ENCODE results near the gene QARS1. TPM values are rescaled to one million over a fixed set of nuclear protein-coding genes. Genes with fewer than 3 reads are reported as not detected.

The QARS1 gene
- total and polyA plus RNA-seq, 10 of the 15 experiments (the other 5 are each of a cell fraction or from before 2014, with no cell fraction given), result 168 to 476 (median 318) TPM

DNA sequence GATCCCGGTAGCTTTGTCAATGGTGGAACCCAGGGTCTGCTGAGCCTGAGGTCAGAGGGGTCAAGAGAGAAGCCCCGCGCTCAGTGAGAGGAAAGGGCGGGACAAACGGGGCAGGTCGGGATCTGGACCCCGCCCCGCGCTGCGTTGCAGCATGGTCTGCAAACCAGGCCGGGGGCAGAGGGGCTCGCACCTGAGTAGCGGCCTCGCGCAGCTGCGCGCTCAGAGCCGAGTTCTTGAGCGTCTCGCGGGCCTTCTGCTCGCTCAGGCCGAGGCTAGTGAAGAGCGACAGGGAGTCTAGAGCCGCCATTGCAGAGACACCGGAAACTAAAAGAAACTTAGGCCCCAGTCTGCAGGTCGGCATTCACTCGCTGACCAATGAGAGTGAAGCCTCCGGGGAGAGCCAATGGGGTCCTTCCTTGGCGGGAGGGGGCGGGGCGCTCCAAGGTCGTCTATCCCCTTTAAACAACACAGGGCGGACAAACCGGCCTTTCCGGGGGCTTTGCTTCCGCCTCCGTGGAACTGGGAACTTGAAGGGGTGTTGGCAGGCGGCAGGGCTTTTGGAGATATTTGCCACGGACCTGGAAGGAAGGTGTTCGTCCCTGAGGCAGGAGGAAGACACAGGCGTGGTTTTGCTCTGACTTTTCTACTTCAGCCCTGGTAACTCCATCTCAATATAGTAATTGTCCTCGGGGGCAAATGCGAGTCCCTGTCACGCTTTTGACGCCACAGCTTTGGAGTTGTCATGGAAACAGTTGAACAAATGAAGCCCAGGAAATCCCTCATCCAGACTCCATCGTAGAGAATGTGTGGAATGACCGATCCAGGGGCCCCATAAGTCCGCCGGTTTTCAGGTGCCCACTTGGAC, at the start of gene QARS1 (continued):
- TF ChIP-seq, protein P1, sequence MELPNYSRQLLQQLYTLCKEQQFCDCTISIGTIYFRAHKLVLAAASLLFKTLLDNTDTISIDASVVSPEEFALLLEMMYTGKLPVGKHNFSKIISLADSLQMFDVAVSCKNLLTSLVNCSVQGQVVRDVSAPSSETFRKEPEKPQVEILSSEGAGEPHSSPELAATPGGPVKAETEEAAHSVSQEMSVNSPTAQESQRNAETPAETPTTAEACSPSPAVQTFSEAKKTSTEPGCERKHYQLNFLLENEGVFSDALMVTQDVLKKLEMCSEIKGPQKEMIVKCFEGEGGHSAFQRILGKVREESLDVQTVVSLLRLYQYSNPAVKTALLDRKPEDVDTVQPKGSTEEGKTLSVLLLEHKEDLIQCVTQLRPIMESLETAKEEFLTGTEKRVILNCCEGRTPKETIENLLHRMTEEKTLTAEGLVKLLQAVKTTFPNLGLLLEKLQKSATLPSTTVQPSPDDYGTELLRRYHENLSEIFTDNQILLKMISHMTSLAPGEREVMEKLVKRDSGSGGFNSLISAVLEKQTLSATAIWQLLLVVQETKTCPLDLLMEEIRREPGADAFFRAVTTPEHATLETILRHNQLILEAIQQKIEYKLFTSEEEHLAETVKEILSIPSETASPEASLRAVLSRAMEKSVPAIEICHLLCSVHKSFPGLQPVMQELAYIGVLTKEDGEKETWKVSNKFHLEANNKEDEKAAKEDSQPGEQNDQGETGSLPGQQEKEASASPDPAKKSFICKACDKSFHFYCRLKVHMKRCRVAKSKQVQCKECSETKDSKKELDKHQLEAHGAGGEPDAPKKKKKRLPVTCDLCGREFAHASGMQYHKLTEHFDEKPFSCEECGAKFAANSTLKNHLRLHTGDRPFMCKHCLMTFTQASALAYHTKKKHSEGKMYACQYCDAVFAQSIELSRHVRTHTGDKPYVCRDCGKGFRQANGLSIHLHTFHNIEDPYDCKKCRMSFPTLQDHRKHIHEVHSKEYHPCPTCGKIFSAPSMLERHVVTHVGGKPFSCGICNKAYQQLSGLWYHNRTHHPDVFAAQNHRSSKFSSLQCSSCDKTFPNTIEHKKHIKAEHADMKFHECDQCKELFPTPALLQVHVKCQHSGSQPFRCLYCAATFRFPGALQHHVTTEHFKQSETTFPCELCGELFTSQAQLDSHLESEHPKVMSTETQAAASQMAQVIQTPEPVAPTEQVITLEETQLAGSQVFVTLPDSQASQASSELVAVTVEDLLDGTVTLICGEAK (IDR thresholded peaks at IDR 0.05; ENCODE audit: borderline replicate concordance), result peak; percentile 89
- TF ChIP-seq, protein P2, sequence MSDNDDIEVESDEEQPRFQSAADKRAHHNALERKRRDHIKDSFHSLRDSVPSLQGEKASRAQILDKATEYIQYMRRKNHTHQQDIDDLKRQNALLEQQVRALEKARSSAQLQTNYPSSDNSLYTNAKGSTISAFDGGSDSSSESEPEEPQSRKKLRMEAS (IDR thresholded peaks at IDR 0.05; ENCODE audit: low read depth, low read length), result peak; percentile 11; the same call in 1 of the 2 replicates
- no peak for TF ChIP-seq HDGF (IDR thresholded peaks at IDR 0.05)
- no peak for TF ChIP-seq FOXK2 (IDR thresholded peaks at IDR 0.05)
- no peak for TF ChIP-seq TARDBP (IDR thresholded peaks at IDR 0.05; ENCODE audit: borderline replicate concordance)
- TF ChIP-seq POU2F2 (IDR thresholded peaks at IDR 0.05; ENCODE audit: borderline replicate concordance, low read depth, low read length), result peak; percentile 39; the same call in 1 of the 3 replicates
- TF ChIP-seq, protein P3, sequence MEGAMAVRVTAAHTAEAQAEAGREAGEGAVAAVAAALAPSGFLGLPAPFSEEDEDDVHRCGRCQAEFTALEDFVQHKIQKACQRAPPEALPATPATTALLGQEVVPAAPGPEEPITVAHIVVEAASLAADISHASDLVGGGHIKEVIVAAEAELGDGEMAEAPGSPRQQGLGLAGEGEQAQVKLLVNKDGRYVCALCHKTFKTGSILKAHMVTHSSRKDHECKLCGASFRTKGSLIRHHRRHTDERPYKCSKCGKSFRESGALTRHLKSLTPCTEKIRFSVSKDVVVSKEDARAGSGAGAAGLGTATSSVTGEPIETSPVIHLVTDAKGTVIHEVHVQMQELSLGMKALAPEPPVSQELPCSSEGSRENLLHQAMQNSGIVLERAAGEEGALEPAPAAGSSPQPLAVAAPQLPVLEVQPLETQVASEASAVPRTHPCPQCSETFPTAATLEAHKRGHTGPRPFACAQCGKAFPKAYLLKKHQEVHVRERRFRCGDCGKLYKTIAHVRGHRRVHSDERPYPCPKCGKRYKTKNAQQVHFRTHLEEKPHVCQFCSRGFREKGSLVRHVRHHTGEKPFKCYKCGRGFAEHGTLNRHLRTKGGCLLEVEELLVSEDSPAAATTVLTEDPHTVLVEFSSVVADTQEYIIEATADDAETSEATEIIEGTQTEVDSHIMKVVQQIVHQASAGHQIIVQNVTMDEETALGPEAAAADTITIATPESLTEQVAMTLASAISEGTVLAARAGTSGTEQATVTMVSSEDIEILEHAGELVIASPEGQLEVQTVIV (IDR thresholded peaks at IDR 0.05; ENCODE audit: borderline replicate concordance, partially characterized antibody), result peak; percentile 36
- TF ChIP-seq SREBF2 (IDR thresholded peaks at IDR 0.05; ENCODE audit: low read length), result no peak
- no peak for TF ChIP-seq MYB (IDR thresholded peaks at IDR 0.05; ENCODE audit: borderline replicate concordance, low read depth, low read length)
- no peak for TF ChIP-seq MEF2A (IDR thresholded peaks at IDR 0.05; ENCODE audit: insufficient read depth, low read depth, low read length)
- TF ChIP-seq SIX5 (IDR thresholded peaks at IDR 0.05; ENCODE audit: low read depth, low read length, severe bottlenecking), result no peak
- no peak for TF ChIP-seq PAX8 (IDR thresholded peaks at IDR 0.05)
- TF ChIP-seq, protein P4, sequence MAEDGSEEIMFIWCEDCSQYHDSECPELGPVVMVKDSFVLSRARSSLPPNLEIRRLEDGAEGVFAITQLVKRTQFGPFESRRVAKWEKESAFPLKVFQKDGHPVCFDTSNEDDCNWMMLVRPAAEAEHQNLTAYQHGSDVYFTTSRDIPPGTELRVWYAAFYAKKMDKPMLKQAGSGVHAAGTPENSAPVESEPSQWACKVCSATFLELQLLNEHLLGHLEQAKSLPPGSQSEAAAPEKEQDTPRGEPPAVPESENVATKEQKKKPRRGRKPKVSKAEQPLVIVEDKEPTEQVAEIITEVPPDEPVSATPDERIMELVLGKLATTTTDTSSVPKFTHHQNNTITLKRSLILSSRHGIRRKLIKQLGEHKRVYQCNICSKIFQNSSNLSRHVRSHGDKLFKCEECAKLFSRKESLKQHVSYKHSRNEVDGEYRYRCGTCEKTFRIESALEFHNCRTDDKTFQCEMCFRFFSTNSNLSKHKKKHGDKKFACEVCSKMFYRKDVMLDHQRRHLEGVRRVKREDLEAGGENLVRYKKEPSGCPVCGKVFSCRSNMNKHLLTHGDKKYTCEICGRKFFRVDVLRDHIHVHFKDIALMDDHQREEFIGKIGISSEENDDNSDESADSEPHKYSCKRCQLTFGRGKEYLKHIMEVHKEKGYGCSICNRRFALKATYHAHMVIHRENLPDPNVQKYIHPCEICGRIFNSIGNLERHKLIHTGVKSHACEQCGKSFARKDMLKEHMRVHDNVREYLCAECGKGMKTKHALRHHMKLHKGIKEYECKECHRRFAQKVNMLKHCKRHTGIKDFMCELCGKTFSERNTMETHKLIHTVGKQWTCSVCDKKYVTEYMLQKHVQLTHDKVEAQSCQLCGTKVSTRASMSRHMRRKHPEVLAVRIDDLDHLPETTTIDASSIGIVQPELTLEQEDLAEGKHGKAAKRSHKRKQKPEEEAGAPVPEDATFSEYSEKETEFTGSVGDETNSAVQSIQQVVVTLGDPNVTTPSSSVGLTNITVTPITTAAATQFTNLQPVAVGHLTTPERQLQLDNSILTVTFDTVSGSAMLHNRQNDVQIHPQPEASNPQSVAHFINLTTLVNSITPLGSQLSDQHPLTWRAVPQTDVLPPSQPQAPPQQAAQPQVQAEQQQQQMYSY (CRISPR knock-in tag; IDR thresholded peaks at IDR 0.05), result no peak
- no peak for TF ChIP-seq CHD1 (IDR thresholded peaks at IDR 0.05; ENCODE audit: low read depth, low read length)
- no peak for TF ChIP-seq JUND (IDR thresholded peaks at IDR 0.05; ENCODE audit: low read depth, low read length)
- TF ChIP-seq JUNB (IDR thresholded peaks at IDR 0.05), result no peak
- TF ChIP-seq ASH2L (IDR thresholded peaks at IDR 0.05; ENCODE audit: borderline replicate concordance, low read depth), result no peak
- TF ChIP-seq GATAD2B (conservative IDR thresholded peaks at IDR 0.05; ENCODE audit: low read depth), result no peak
- no peak for TF ChIP-seq TCF12 (IDR thresholded peaks at IDR 0.05; ENCODE audit: low read depth, low read length)
- TF ChIP-seq EGR1 (IDR thresholded peaks at IDR 0.05; ENCODE audit: borderline replicate concordance in 1 of 2, low read depth in 2 of 2, low read length in 2 of 2), result no peak
